Pulmonary artery endothelial cell (primary cell): Measurements from ENCODE around the gene UNC93A. TPM values are rescaled to one million over a fixed set of nuclear protein-coding genes. Genes with fewer than 3 reads are reported as not detected.

Source experiments
- DNase-seq: peaks from one replicate; pipeline ENCODE4 v3.0.0-alpha.2; 2011; ENCODE audit warnings: low read depth, low spot score
- total RNA-seq: library from RNA; depleted of rRNA; stranded (reverse); fragments of >200 nt; gene quantifications from 2 replicates; pipeline ENCODE4 v1.2.3, GENCODE V29; 2014

UNC93A gene
- total RNA-seq, 1 donor from 2014 or later, result not detected

GRCh38 chr6:167293088-167293589 is 2.0 kb downstream of the UNC93A start:
- DNase-seq, result no peak

GRCh38 chr6:167293590-167294091 is 2.5 kb downstream of the UNC93A start:
- no peak for DNase-seq

GRCh38 chr6:167294241-167294640 is 3.1 kb downstream of the UNC93A start:
- no peak for DNase-seq

GRCh38 chr6:167294651-167295494 is 3.8 kb downstream of the UNC93A start:
- no peak for DNase-seq

- no peak for DNase-seq
Observed at GRCh38 chr6:167295495-167296292, 4.6 kb downstream of the UNC93A start.

GRCh38 chr6:167296293-167296690 is 5.2 kb downstream of the UNC93A start:
- no peak for DNase-seq

GRCh38 chr6:167296902-167297301 is 5.8 kb downstream of the UNC93A start:
- DNase-seq, result no peak

- no peak for DNase-seq
Observed at GRCh38 chr6:167298127-167298526, 7.0 kb downstream of the UNC93A start.

- DNase-seq, result no peak
Observed at GRCh38 chr6:167299641-167300308, 8.7 kb downstream of the UNC93A start.

- no peak for DNase-seq
Observed at GRCh38 chr6:167300902-167301777, 10.0 kb downstream of the UNC93A start.

GRCh38 chr6:167302074-167302473 is 11.0 kb downstream of the UNC93A start:
- DNase-seq, result no peak

- DNase-seq, result no peak
Observed at GRCh38 chr6:167302796-167303195, 11.7 kb downstream of the UNC93A start.

GRCh38 chr6:167303675-167304625 is 12.8 kb downstream of the UNC93A start:
- no peak for DNase-seq

- DNase-seq, result no peak
Observed at GRCh38 chr6:167304912-167305311, 13.8 kb downstream of the UNC93A start.

GRCh38 chr6:167305796-167306195 is 14.7 kb downstream of the UNC93A start:
- DNase-seq, result no peak

- DNase-seq, result no peak
Observed at GRCh38 chr6:167306401-167306998, 15.4 kb downstream of the UNC93A start.

- DNase-seq, result no peak
Observed at GRCh38 chr6:167307342-167307955, 16.3 kb downstream of the UNC93A start.

- no peak for DNase-seq
Observed at GRCh38 chr6:167308207-167308606, 17.1 kb downstream of the UNC93A start.
